Measurements from ENCODE around the gene SH3RF3.

DNA sequence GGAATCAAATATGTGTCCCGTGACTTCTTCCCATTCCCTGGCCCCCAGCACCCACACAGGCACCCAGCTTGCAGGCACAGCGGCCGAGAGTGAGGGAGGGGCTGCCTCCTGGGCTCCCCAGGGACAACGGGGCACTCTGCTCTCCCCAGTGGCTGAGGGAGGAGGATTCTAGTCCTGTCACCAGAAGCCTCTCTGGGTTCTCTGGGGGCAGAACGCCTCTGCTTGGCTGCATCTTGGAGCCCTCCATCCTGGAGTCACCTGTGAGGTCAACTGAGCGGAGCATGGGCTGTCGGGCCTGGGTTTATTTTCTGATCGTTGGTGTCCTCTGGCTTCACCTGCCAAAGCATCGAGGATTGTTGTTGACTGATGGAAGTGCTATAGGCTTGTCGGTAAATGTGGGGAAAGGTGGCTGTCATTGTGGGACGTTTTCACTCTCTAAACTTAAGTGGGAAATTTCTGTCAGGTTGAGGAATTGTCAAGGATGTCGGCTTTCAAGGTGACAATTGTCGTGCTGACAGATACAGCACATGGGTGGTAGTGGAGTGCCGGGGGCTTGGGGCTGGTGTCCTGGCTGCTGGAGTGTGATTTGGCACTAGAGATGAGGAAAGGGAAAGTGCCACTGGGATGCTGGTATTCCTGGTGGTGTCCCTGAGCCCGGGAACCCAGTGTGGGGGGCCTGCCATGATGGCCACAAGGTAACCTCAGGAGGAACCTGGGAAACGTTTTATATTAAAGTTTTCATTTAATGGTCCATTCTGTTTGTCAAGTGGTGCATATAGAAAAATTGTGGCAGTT is 13.6 kb downstream of the SH3RF3 start:
- TF ChIP-seq, protein P1, sequence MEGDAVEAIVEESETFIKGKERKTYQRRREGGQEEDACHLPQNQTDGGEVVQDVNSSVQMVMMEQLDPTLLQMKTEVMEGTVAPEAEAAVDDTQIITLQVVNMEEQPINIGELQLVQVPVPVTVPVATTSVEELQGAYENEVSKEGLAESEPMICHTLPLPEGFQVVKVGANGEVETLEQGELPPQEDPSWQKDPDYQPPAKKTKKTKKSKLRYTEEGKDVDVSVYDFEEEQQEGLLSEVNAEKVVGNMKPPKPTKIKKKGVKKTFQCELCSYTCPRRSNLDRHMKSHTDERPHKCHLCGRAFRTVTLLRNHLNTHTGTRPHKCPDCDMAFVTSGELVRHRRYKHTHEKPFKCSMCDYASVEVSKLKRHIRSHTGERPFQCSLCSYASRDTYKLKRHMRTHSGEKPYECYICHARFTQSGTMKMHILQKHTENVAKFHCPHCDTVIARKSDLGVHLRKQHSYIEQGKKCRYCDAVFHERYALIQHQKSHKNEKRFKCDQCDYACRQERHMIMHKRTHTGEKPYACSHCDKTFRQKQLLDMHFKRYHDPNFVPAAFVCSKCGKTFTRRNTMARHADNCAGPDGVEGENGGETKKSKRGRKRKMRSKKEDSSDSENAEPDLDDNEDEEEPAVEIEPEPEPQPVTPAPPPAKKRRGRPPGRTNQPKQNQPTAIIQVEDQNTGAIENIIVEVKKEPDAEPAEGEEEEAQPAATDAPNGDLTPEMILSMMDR (IDR thresholded peaks at IDR 0.05 in 4 of 5, conservative IDR thresholded peaks at IDR 0.05 in 1 of 5) = no peak
- TF ChIP-seq POLR2A (IDR thresholded peaks at IDR 0.05) = no peak
